GM21825 (cell line): ENCODE results near the gene ITIH5.

Experiments used
- ATAC-seq: cut with Tn5 transposase; IDR thresholded peaks from one replicate; pipeline ENCODE4 v1.9.1; 2021; ENCODE audit warnings: mild to moderate bottlenecking, moderate library complexity; ENCODE audit not compliant: unreplicated experiment

Gene ITIH5

GRCh38 chr10:7635408-7636125 lies 31.2 kb downstream of the ITIH5 start:
- no peak for ATAC-seq

GRCh38 chr10:7634142-7634894 lies 32.4 kb downstream of the ITIH5 start:
- ATAC-seq: no peak

DNA sequence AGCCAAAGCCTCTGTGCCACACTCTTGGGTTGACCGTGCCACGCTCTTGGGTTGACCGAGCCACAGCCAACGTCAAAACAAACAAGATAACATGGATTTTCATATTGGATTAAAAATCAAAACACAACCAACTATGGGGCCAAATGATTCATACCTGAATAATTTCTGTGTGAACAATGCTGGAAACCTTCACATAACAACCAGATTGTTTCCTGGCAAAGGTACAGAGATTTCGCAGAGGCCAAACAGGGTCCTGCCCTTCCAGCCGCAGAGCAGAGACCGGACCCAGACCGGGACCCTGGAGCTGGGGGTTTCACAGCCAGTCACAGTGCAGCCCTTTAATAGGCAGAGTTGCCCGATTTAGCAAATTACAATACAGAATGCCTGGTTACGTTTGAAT lies 40.5 kb downstream of the ITIH5 start:
- ATAC-seq: no peak

- ATAC-seq: no peak
Measured at GRCh38 chr10:7625836-7626235, 40.9 kb downstream of the ITIH5 start.

GRCh38 chr10:7625009-7625408 lies 41.8 kb downstream of the ITIH5 start:
- no peak for ATAC-seq

GRCh38 chr10:7622969-7623368 lies 43.8 kb downstream of the ITIH5 start:
- ATAC-seq: no peak

GRCh38 chr10:7618461-7618860 lies 48.3 kb downstream of the ITIH5 start:
- no peak for ATAC-seq

- ATAC-seq: no peak
Measured at GRCh38 chr10:7611909-7612308, 54.9 kb downstream of the ITIH5 start.

DNA sequence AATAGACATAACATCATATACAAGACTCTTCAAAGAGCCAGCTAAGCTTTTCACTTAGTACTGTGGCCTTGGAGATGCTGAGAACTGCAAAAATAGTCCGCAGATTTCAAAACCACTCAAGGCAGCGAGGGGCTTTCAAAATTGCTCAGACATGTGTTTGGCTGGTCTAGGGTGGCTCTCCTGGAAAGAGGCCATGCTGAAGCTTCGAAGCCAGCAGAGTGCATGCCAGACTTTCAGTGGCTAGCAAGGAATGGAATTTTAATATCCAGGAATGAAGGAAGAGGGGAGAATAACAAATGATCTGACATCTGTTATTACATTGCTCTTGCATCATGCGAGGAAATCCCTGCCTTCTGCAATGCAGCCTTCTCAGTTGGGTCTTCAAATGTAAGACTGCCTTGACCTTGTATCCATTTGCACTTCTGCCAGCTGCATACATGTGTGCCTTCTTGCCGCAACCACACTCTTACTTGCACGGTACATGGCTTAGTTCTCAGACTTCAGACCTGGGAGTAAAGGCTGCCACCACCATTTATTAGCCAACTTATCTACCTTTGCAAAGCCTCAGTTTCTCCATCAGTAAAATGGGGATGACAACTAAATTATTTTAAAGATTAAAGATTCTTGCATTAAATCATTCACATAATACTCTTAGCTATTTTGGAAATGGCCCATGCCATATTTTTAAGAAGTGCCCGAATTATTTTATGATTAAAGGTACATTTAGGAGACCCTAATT lies 55.9 kb downstream of the ITIH5 start:
- no peak for ATAC-seq

DNA sequence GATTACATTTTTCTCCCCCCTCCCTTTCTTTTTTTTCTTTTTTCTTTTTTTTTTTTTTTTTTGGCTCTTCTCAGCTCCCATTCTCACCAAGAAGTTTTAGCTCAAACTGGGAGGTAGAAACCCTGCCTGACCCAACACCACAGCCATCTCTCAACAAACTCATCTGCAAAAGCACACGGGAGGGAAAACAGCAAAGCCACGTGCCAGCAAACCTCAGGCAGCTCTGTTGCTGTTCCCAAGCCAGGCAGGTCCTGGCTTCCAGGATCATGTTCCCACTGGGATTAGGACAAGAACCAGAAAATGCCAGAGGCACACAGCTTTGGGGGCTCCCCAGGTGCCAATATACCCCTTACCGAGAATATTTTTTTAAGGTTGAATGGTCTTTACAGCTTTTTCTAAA lies 56.7 kb downstream of the ITIH5 start:
- no peak for ATAC-seq

- ATAC-seq: no peak
Measured at GRCh38 chr10:7609556-7609955, 57.2 kb downstream of the ITIH5 start.

DNA sequence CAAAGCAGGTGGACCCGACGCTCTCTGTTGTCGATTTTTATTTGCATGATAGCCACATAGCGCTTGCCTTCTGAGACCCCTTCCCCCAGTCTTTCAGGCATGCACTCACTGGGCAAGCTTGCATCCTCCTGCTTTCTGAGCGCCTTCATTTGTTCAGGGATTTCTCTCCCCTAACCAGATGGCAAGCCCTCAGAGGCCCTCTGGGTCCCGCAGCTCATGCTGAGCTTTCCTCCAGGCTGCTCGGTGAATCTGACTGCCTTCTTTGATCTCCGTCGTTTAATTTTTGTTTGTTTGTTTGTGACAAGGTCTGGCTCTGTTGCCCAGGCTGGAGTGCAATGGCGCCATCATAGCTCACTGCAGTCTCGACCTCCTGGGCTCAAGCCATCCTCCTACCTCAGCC lies 58.8 kb downstream of the ITIH5 start:
- no peak for ATAC-seq

DNA sequence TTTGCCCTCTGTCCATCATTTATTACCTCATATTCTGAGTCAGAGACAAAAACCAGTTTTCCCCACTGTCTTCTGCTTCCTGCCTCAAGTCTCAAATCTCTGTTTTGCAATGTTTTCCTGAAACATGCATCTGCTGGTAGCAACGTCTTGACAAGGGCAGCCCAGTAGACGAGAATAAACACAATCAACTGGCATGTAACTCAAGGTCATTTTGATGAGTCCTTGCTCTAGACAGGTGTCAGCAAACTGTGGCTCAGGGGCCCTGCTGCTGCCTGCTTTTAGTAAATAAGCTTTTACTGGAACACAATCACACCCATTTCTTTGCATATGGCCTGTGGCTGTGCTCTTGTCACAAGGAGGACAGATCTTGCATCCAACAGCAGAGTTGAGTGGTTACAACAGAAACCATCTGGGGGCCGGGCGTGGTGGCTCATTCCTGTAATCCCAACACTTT lies 59.8 kb downstream of the ITIH5 start:
- no peak for ATAC-seq

DNA sequence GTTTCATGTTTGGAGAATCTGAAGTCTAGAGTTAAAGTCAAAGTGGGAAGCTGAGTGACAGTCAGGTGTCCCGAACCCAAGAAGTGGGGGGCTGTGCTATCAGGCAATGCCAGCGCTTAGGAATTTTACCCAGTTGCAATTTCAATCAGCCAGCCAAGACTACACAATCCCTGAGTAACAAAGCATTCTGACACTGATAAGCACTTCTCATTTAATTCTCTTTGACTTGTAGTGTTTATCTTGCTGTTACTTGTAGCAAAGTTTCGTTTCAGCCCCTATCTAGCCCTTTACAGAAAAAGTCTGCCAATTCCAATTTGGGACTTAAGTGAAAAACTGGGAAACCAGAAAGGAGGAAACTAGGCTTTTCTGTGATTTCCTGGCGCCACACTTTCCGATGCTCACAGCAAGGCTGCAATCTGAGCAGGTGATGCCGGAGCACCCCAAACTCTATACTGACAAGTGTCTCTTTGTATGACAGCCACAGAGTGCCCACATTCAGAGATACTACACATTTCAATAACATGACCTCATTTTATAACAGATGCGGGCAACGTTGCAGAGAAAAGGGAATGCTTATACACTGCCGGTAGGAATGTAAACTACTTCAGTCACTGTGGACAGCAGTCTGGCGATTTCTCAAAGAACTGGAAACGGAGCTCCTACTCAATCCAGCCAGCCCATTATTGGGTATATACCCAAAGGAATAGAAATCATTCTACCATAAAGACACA lies 61.0 kb downstream of the ITIH5 start:
- no peak for ATAC-seq

- no peak for ATAC-seq
Measured at GRCh38 chr10:7601023-7601656, 65.6 kb downstream of the ITIH5 start.

- ATAC-seq: no peak
Measured at GRCh38 chr10:7598771-7599170, 68.0 kb downstream of the ITIH5 start.

DNA sequence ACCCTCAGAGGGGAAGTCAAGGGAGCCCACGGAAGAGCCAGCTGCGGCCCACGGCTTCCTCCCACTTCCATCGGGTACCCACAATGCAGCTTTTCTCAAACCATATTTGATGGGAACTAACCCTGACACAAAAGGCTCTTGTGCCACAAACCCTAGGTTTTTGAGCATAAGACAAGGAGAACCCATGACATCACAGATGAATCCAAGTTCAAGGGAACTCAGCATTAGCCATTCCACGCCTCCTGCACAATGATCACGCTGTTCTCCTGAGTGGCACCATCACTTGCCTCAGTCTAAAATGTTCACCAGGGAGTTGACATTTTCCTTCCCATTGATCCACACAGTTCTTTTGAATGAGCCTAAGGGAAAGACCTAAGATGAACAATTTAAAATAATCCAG lies 70.4 kb downstream of the ITIH5 start:
- no peak for ATAC-seq

- no peak for ATAC-seq
Measured at GRCh38 chr10:7593905-7594304, 72.9 kb downstream of the ITIH5 start.

GRCh38 chr10:7593063-7593462 lies 73.7 kb downstream of the ITIH5 start:
- ATAC-seq: no peak

DNA sequence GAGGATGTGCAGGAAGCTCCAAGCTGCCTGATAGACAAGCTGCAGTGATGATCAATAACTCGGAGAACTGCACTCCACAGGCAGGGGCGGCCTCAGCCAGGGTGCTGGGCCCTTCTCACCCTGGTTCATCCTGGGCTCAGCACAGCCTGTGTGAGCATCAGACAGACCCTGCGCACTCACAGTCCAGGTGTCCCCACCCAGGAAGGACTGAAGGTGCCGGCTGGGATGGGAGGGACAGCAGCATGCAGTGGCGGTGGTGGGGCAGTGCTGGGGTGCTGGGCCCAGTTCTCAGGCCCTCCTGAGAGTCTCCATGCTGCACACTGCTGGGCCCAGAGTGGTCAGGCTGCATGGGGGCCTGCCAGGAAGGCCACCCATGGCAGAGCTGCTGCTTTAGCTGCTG lies 74.1 kb downstream of the ITIH5 start:
- ATAC-seq: no peak

DNA sequence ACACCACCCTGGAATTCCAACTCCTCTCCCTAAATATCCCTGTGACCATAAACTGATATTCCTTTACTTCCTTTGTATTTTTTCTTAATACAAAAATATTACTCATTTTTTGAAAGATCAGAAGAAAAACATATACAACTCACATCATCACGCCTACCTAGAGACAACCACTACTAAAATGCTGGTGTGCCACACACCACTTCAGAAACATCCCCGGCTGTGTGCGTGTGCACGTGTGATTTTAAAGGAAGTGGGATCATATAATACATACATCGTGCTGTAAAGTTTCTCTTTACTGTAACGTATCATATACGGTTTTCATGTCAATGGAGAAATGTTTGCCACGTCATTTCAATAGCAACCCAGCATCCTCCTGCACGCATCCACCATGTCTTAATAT lies 76.5 kb downstream of the ITIH5 start:
- ATAC-seq: no peak
